Islet precursor cell (in vitro differentiated cells): ENCODE results near the gene CYFIP2.

Source experiments
- DNase-seq: peaks from one replicate; pipeline ENCODE4 v3.0.0-alpha.2; 2018

Gene CYFIP2

GRCh38 chr5:157259699-157260098 is 6.2 kb upstream of the CYFIP2 start:
- DNase-seq = no peak

DNA sequence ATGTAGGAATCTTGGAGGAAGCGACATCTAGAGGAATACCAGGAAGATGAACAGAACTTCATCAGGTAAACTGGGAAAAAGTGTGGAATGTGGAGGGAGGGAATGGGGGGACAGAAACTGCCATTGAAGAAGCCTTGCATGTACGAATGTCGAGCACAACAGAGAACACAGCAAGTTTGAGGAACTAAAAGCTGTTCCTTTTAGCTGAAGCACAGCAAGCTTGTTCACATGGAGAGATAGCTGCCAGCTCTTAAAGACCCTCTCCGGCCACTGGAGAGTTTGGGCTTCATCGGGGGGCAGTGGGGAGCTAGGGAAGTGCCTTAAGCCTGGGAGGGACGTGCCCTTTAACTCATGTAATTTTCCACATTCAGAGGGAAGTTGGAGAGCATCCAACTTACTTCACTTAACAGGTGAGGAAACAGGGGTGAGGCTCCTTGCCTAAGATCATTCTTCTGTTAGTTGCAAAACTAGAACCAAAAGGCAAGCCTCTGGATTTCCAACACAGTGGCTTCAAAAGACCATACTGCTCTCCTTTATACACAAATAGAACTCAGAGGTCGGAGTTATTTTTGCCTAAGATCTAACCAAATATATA is 2.3 kb upstream of the CYFIP2 start:
- DNase-seq = no peak

GRCh38 chr5:157266286-157267007 is 524 bp downstream of the CYFIP2 start:
- peak; percentile 72 for DNase-seq

- DNase-seq = no peak
Measured at GRCh38 chr5:157267025-157267424, 1.1 kb downstream of the CYFIP2 start.

DNA sequence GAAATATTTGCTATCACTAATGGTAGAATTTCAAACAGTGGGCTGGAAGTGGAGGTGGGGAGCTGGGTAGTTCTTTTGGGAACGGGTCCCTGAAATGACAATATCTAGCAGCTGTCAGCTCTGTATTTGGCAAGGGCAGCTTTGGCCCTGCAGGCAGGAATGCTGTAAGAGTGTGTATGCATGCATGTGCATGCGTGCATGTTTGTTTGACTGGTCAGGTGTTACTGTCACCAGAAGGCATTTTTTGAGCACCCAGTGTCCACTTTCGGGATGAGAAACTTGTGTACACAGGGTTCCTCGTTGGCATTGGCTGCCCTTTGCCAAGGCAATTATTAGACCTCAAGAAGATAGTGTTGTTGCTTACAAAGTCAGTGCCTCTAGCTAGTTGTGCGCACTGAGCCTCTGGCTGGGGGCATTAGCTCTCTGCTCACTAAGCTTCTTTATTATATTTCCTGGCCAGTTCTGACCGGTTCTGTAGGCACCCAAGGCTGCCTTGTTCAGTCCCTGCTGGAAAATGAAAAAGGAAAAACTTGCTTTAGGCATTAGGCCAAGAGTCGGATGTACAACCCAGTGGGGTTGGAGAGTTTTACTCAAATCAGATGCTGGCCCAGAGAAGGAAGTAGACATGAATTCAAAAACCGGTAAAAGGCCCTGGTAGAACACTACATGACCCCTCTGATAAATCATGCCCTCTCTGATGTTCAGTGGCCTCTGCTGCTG is 2.0 kb downstream of the CYFIP2 start:
- no peak for DNase-seq

DNA sequence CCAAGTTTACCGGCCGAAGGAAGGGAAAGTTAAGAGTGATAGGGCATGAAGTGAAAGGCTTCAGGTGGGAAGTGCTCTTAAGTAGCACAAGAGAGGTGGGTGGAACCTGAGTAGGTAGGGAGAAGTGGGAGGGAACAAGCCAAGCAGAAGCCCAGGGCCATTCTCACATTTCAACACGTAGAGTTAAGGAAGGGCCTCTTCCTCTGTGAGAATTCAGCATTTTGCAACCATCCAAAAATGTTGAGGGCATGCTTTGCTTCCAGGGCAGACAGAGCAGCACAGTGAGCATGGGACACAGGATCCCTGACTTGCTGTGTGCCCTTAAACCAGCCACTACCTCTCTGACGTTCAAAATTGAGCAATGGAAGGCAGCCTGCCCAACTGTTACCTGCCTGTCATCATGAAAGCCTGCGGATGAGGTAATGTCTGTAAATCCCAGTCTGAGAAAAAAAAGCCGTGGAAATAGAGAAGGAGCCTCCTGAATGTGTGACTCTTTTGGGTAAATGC is 3.3 kb downstream of the CYFIP2 start:
- DNase-seq = peak; percentile 73

- no peak for DNase-seq
Measured at GRCh38 chr5:157269761-157270272, 3.9 kb downstream of the CYFIP2 start.

DNA sequence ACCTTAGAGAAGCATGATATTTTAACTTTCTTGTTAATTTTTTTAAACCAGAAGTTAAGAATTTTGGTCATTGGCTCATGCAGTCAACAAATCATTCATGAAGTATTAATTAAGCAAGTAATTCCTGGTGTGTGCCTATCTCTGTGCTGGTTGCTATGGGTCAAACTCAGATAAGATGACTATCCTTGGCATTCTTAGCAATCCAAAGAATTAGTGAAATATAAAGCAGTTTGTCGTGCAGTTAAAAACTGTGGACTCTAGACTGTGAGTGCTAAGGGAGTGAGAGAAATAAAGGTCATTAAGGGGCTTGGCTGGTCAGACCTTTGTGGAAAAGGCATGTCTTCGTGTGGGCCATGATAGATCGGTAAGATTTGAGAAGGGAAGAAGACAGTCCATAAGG is 4.8 kb downstream of the CYFIP2 start:
- no peak for DNase-seq

GRCh38 chr5:157271740-157272271 is 5.9 kb downstream of the CYFIP2 start:
- no peak for DNase-seq

DNA sequence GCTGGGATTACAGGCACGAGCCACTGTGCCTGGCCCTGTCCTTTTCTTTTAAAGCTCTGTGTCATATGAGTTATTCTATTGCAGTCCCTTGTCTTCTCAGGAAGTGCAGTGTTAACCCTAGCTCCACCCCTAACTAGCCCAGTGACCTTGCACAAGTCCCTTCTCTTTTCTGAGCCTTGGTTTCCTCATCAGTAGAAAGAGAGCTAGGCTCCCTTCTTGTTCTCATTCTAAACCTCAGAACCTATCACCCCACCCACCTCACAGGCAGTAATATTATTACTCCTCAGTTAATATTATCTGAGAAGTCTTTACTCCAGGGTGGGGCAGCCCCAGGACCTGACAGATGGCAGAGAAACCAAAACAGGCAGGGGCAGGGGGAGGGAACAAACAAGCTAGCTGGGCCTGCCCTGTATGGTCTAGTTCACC is 7.2 kb downstream of the CYFIP2 start:
- no peak for DNase-seq

- no peak for DNase-seq
Measured at GRCh38 chr5:157275403-157275802, 9.5 kb downstream of the CYFIP2 start.

- no peak for DNase-seq
Measured at GRCh38 chr5:157278319-157279037, 12.6 kb downstream of the CYFIP2 start.

- DNase-seq = no peak
Measured at GRCh38 chr5:157279605-157280239, 13.8 kb downstream of the CYFIP2 start.

GRCh38 chr5:157280927-157281326 is 15.0 kb downstream of the CYFIP2 start:
- DNase-seq = no peak

- no peak for DNase-seq
Measured at GRCh38 chr5:157282150-157282549, 16.2 kb downstream of the CYFIP2 start.

DNA sequence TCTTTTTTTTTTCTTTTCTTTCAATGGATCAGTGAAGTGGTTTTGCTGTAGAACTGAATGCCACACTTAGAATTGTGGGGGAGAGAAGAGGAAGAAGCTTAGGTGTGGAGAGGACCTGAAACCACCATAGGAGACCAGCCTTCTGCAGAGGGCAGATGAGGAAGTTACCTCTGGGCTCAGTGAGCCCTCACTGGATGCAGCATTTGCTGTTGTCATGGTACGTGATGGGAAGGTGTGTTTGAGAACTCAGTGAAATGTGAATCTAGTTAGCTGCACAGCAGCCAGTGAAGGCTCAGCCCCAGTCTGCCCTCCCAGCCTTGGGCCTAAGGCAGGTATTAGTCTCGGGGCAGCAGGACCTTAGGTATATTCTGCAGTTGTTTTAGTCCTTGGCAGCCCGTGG is 17.5 kb downstream of the CYFIP2 start:
- DNase-seq = no peak

DNA sequence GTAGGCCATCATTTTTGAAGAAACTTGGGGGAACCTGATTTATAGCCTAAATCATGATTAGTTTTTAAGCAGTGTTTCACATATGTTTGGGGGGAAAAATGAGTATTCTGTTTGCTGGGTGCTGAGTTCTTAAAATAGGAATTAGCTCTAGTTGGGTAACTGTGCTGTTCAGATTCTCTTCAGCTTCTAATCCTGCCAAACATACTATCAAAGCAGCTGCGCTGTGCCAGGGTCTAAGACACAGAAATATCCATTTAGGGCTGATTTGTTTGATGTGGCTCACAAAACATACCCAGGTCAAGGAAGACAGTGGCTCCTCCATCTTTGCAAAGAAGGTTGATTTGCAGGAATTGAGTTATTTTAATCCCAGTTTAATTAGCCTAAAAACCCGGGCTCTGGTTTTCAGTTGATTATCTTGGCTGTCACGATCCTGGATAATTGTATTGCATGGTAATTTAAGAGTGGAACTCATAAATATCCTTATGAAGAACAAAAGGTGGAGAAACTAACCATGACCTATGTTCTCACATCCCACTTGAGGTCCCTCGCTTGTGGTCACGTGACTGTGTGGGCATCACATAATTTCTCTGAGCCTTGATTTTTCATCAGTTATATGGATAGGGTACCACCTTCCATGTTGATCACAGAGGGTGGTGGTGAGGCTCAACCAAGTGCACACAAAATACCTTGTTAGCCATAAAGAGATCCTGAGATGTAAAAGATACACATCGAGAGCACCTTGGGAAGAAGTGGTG is 18.7 kb downstream of the CYFIP2 start:
- DNase-seq = no peak

GRCh38 chr5:157285310-157286035 is 19.6 kb downstream of the CYFIP2 start:
- no peak for DNase-seq

- no peak for DNase-seq
Measured at GRCh38 chr5:157286761-157287211, 20.9 kb downstream of the CYFIP2 start.

- no peak for DNase-seq
Measured at GRCh38 chr5:157288405-157289163, 22.7 kb downstream of the CYFIP2 start.
